H9 (cell line): ENCODE data around the gene SFXN1. TPM values are rescaled to one million over a fixed set of nuclear protein-coding genes. Genes with fewer than 3 reads are reported as not detected.
A peak's percentile ranks its signal among the peaks of the same experiment; 100 is the strongest.

Experiments used
- DNase-seq: peaks from one replicate; pipeline ENCODE4 v3.0.0-alpha.2; 2017
- H2AFZ ChIP-seq: one replicate; pipeline ENCODE4 v1.6.1; 2013; ENCODE audit warnings: mild to moderate bottlenecking, low read length, control low read depth, moderate library complexity
- H2AK5ac ChIP-seq: 2 replicates; pipeline ENCODE4 v1.6.1; 2013; ENCODE audit warnings: low read length, control low read depth, mixed read lengths; ENCODE audit not compliant: insufficient read length
- H2BK120ac ChIP-seq: one replicate; pipeline ENCODE4 v1.6.1; 2013; ENCODE audit warnings: low read depth, mild to moderate bottlenecking, low read length, control low read depth, inconsistent platforms; ENCODE audit not compliant: poor library complexity, severe bottlenecking
- H2BK12ac ChIP-seq: 2 replicates; pipeline ENCODE4 v1.6.1; 2013; ENCODE audit warnings: low read length, control low read depth, mixed read lengths, low read depth; ENCODE audit not compliant: insufficient read length
- H2BK15ac ChIP-seq: 2 replicates; pipeline ENCODE4 v1.6.1; 2013; ENCODE audit warnings: low read depth, low read length, control low read depth
- H2BK20ac ChIP-seq: one replicate; pipeline ENCODE4 v1.6.1; 2013; ENCODE audit warnings: low read depth, mild to moderate bottlenecking, low read length, control low read depth, inconsistent platforms; ENCODE audit not compliant: poor library complexity, severe bottlenecking
- H2BK5ac ChIP-seq: 2 replicates; pipeline ENCODE4 v1.6.1; 2013; ENCODE audit warnings: low read length, control low read depth, mixed read lengths; ENCODE audit not compliant: insufficient read length
- H3K14ac ChIP-seq: 2 replicates; pipeline ENCODE4 v1.6.1; 2013; ENCODE audit warnings: low read length, control low read depth; ENCODE audit not compliant: insufficient read depth
- H3K18ac ChIP-seq: 2 replicates; pipeline ENCODE4 v1.6.1; 2013; ENCODE audit warnings: low read depth, mild to moderate bottlenecking, mixed read lengths, low read length, control low read depth; ENCODE audit not compliant: insufficient read length
- H3K23ac ChIP-seq: 2 replicates; pipeline ENCODE4 v1.6.1; 2013; ENCODE audit warnings: low read length, control low read depth, mixed read lengths, low read depth; ENCODE audit not compliant: insufficient read length
- H3K23me2 ChIP-seq: 2 replicates; pipeline ENCODE4 v1.6.1; 2013; ENCODE audit warnings: low read depth, mild to moderate bottlenecking, mixed read lengths, low read length, control low read depth; ENCODE audit not compliant: insufficient read length, poor library complexity, severe bottlenecking
- H3K27ac ChIP-seq: 2 replicates; pipeline ENCODE4 v1.5.1; 2013; ENCODE audit warnings: low read length, control low read depth, mixed read lengths, low read depth; ENCODE audit not compliant: insufficient read length
- H3K27me3 ChIP-seq: 2 replicates; pipeline ENCODE4 v1.6.1; 2013; ENCODE audit warnings: low read length, control low read depth, inconsistent platforms; ENCODE audit not compliant: insufficient read depth
- H3K4ac ChIP-seq: 2 replicates; pipeline ENCODE4 v1.6.1; 2013; ENCODE audit warnings: low read depth, mild to moderate bottlenecking, control low read depth, inconsistent platforms, low read length, moderate library complexity
- H3K4me1 ChIP-seq: 2 replicates; pipeline ENCODE4 v1.6.1; 2013; ENCODE audit warnings: low read length, control low read depth, inconsistent platforms; ENCODE audit not compliant: insufficient read depth
- H3K4me2 ChIP-seq: 2 replicates; pipeline ENCODE4 v1.6.1; 2013; ENCODE audit warnings: low read length, control low read depth, mixed read lengths; ENCODE audit not compliant: insufficient read length, insufficient read depth
- H3K56ac ChIP-seq: 2 replicates; pipeline ENCODE4 v1.6.1; 2013; ENCODE audit warnings: low read depth, mild to moderate bottlenecking, mixed read lengths, low read length, control low read depth; ENCODE audit not compliant: insufficient read length
- H3K79me1 ChIP-seq: 2 replicates; pipeline ENCODE4 v1.6.1; 2013; ENCODE audit warnings: low read depth, mild to moderate bottlenecking, moderate library complexity, low read length, control low read depth, inconsistent platforms; ENCODE audit not compliant: insufficient read depth, poor library complexity, severe bottlenecking
- H3K79me2 ChIP-seq: 2 replicates; pipeline ENCODE4 v1.6.1; 2013; ENCODE audit warnings: low read length, control low read depth, inconsistent platforms; ENCODE audit not compliant: insufficient read depth
- H3K9ac ChIP-seq: 2 replicates; pipeline ENCODE4 v1.6.1; 2013; ENCODE audit warnings: low read length, control low read depth, mixed read lengths; ENCODE audit not compliant: insufficient read length; ENCODE audit errors: extremely low read depth
- H3K9me3 ChIP-seq: one replicate; pipeline ENCODE4 v1.6.1; 2013; ENCODE audit warnings: low read depth, low read length, inconsistent platforms; ENCODE audit not compliant: control insufficient read depth
- H3T11ph ChIP-seq: one replicate; pipeline ENCODE4 v1.6.1; 2013; ENCODE audit warnings: mild to moderate bottlenecking, low read length, control low read depth, inconsistent platforms
- H4K20me1 ChIP-seq: one replicate; pipeline ENCODE4 v1.6.1; 2013; ENCODE audit not compliant: control insufficient read depth, insufficient read length, insufficient read depth
- H4K5ac ChIP-seq: 2 replicates; pipeline ENCODE4 v1.6.1; 2013; ENCODE audit warnings: low read depth, mild to moderate bottlenecking, mixed read lengths, low read length, control low read depth; ENCODE audit not compliant: insufficient read length
- H4K8ac ChIP-seq: replicated peaks from 2 replicates; pipeline ENCODE4 v1.6.1; 2013; ENCODE audit warnings: low read length, control low read depth, mixed read lengths, low read depth; ENCODE audit not compliant: insufficient read length
- H4K91ac ChIP-seq: 2 replicates; pipeline ENCODE4 v1.6.1; 2013; ENCODE audit warnings: low read depth, mild to moderate bottlenecking, moderate library complexity, mixed read lengths, low read length, control low read depth; ENCODE audit not compliant: insufficient read length
- H3K27ac Mint-ChIP-seq, 3 experiments: 2 replicates in 2 of 3; 3 replicates in 1 of 3; pipeline ENCODE4 v1.8.0; 2020 to 2021; ENCODE audit warnings: mixed read lengths in 3 of 3, mild to moderate bottlenecking in 1 of 3, moderate library complexity in 1 of 3
- H3K27me3 Mint-ChIP-seq: 2 replicates; pipeline ENCODE4 v1.8.0; 2021; ENCODE audit warnings: low read depth, mild to moderate bottlenecking, moderate library complexity, mixed read lengths
- H3K36me3 Mint-ChIP-seq, 3 experiments: 2 replicates in 2 of 3; 3 replicates in 1 of 3; pipeline ENCODE4 v1.8.0; 2020 to 2021; ENCODE audit warnings: low read depth in 3 of 3, mixed read lengths in 3 of 3; ENCODE audit not compliant: insufficient read depth in 1 of 3
- H3K4me1 Mint-ChIP-seq, 2 experiments: 2 replicates each; pipeline ENCODE4 v1.8.0; 2020; ENCODE audit warnings: mixed read lengths in 2 of 2
- H3K4me3 Mint-ChIP-seq, 2 experiments: 2 replicates in 1 of 2; 3 replicates in 1 of 2; pipeline ENCODE4 v1.8.0; 2020 to 2021; ENCODE audit warnings: mild to moderate bottlenecking in 2 of 2, mixed read lengths in 2 of 2, moderate library complexity in 1 of 2
- H3K9me3 Mint-ChIP-seq, 2 experiments: 2 replicates in 1 of 2; 3 replicates in 1 of 2; pipeline ENCODE4 v1.8.0; 2020; ENCODE audit warnings: mild to moderate bottlenecking in 2 of 2, mixed read lengths in 2 of 2, moderate library complexity in 1 of 2
- WGBS: extraction: QIAGEN DNeasy Blood & Tissue Kit; methylation state at CpG from one replicate; pipeline ENCODE4 v1.1.7; 2013; ENCODE audit warnings: missing lambda C conversion rate, low lambda C conversion rate, mixed read lengths; ENCODE audit not compliant: insufficient read length; ENCODE audit errors: extremely low coverage; 5-methylcytosine and 5-hydroxymethylcytosine counted together
- total RNA-seq: library from RNA; stranded (reverse); gene quantifications from 2 replicates; pipeline ENCODE4 v1.2.1, GENCODE V29; 2021
- TF ChIP-seq, protein P1 (sequence below): fragments of 200-600 bp; sonication (generic); conservative IDR thresholded peaks from 3 replicates; pipeline ENCODE4 v1.8.0; 2021; ENCODE audit warnings: antibody characterized with exemption, mild to moderate bottlenecking

SFXN1 gene
- total RNA-seq, 1 experiment from 2014 or later: 99.2 TPM

DNA sequence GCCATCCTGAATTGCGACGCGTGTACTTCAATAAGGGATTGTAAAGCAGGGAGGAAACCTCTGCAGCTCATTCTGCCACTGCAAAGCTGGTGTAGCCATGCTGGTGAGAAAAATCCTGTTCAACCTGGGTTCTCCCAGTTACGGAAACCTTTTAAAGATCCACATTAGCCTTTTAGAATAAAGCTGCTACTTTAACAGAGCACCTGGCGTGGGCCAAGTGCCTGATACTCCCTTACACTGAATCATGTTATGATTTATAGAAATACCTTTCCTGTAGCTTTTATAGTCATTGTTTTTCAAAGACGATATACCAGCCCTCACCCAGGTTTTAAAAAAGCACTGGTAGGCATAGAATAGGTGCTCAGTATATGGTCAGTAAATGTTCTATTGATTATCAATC, 48.3 kb downstream of the SFXN1 start:
- Histone ChIP-seq H4K5ac (no peak overlapping the region), H4K91ac (no peak overlapping the region), H2BK120ac (no peak overlapping the region), H2BK5ac (no peak overlapping the region), H4K20me1 (no peaks in the 10 kb centered on the region), H2BK12ac (no peak overlapping the region), H3K4me2 (no peak overlapping the region), H3K79me2 (no peaks in the 10 kb centered on the region), H3T11ph (no peak overlapping the region), H3K27ac (no peak overlapping the region), H2BK15ac (no peak overlapping the region), H3K4me1 (no peaks in the 10 kb centered on the region), H4K8ac (no peak overlapping the region), H3K18ac (no peak overlapping the region), H3K23me2 (no peaks in the 10 kb centered on the region), H3K9me3 (no peaks in the 10 kb centered on the region), H2AFZ (no peak overlapping the region), H3K4ac (no peak overlapping the region), H3K14ac (no peak overlapping the region), H2BK20ac (no peak overlapping the region), H3K23ac (no peak overlapping the region), H3K79me1 (no peaks in the 10 kb centered on the region), H2AK5ac (no peak overlapping the region), H3K56ac (no peak overlapping the region), H3K27me3 (no peaks in the 10 kb centered on the region), H3K9ac (no peak overlapping the region)
- no peak for DNase-seq
- H3K27ac Mint-ChIP-seq: peak overlapping the region in 1 of 3 experiments; percentile 85; a peak in 2 of 7 replicates
- H3K4me1 Mint-ChIP-seq: no peaks in the 10 kb centered on the region
- TF ChIP-seq, protein P1, sequence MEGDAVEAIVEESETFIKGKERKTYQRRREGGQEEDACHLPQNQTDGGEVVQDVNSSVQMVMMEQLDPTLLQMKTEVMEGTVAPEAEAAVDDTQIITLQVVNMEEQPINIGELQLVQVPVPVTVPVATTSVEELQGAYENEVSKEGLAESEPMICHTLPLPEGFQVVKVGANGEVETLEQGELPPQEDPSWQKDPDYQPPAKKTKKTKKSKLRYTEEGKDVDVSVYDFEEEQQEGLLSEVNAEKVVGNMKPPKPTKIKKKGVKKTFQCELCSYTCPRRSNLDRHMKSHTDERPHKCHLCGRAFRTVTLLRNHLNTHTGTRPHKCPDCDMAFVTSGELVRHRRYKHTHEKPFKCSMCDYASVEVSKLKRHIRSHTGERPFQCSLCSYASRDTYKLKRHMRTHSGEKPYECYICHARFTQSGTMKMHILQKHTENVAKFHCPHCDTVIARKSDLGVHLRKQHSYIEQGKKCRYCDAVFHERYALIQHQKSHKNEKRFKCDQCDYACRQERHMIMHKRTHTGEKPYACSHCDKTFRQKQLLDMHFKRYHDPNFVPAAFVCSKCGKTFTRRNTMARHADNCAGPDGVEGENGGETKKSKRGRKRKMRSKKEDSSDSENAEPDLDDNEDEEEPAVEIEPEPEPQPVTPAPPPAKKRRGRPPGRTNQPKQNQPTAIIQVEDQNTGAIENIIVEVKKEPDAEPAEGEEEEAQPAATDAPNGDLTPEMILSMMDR: no peak
- WGBS: no CpG with 5 or more reads among the region's 6 CpGs
- no peak overlapping the region for H3K4me3 Mint-ChIP-seq
- peaks cover 16 to 60% (median 57%) of the 10 kb centered on the region in 3 experiments; a peak in 6 of 7 replicates for H3K36me3 Mint-ChIP-seq
- H3K27me3 Mint-ChIP-seq: no peaks in the 10 kb centered on the region
- no peaks in the 10 kb centered on the region for H3K9me3 Mint-ChIP-seq
